IgD-negative memory B cell (primary cell): ENCODE measurements around the gene CXCL11. TPM values are rescaled to one million over a fixed set of nuclear protein-coding genes. Genes with fewer than 3 reads are reported as not detected.

Experiments
- H3K27ac Mint-ChIP-seq, 3 donors: one replicate each; pipeline ENCODE4 v1.8.0; 2020 to 2022; ENCODE audit warnings: mild to moderate bottlenecking in 3 of 3, mixed read lengths in 3 of 3, moderate library complexity in 1 of 3
- H3K27me3 Mint-ChIP-seq: one replicate; pipeline ENCODE4 v1.8.0; 2021; ENCODE audit warnings: mixed read lengths
- H3K36me3 Mint-ChIP-seq: one replicate; pipeline ENCODE4 v1.8.0; 2020; ENCODE audit warnings: mild to moderate bottlenecking, mixed read lengths
- H3K4me1 Mint-ChIP-seq, 3 donors: one replicate each; pipeline ENCODE4 v1.8.0; 2020 to 2022; ENCODE audit warnings: mixed read lengths in 3 of 3, mild to moderate bottlenecking in 1 of 3
- H3K4me3 Mint-ChIP-seq, 4 donors: one replicate each; pipeline ENCODE4 v1.8.0; 2020 to 2022; ENCODE audit warnings: mild to moderate bottlenecking in 4 of 4, mixed read lengths in 4 of 4, moderate library complexity in 3 of 4
- H3K9me3 Mint-ChIP-seq, 3 donors: one replicate each; pipeline ENCODE4 v1.8.0; 2020 to 2021; ENCODE audit warnings: mixed read lengths in 3 of 3, mild to moderate bottlenecking in 1 of 3
- polyA plus RNA-seq: library from polyadenylated mRNA; unstranded; fragments of 300-500 nt; fragmentation: Illumina TruSeq; gene quantifications from one replicate; pipeline ENCODE4 v1.2.3, GENCODE V29; 2021

Gene CXCL11
- polyA plus RNA-seq, 1 donor from 2014 or later, result not detected

- H3K27me3 Mint-ChIP-seq, result no peaks in the 10 kb centered on the region
Observed at GRCh38 chr4:76022031-76022430, 13.8 kb downstream of the CXCL11 start.

GRCh38 chr4:76017056-76017686 lies 18.7 kb downstream of the CXCL11 start:
- Mint-ChIP-seq H3K27me3 (peaks cover 1% of the 10 kb centered on the region), H3K4me1 (peaks cover 15 to 36% (median 21%) of the 10 kb centered on the region in 3 donors), H3K9me3 (peaks cover 0 to 2% (median 0%) of the 10 kb centered on the region in 3 donors), H3K36me3 (no peaks in the 10 kb centered on the region), H3K4me3 (no peak overlapping the region), H3K27ac (no peak overlapping the region)

More at GRCh38 chr4:76022031-76022430, 13.8 kb downstream of the CXCL11 start:
- peaks cover 13 to 34% (median 22%) of the 10 kb centered on the region in 3 donors for H3K4me1 Mint-ChIP-seq
- peak overlapping the region in 1 of 4 donors; percentile 20 for H3K4me3 Mint-ChIP-seq
- H3K36me3 Mint-ChIP-seq, result no peaks in the 10 kb centered on the region
- H3K9me3 Mint-ChIP-seq, result peaks cover 0 to 2% (median 0%) of the 10 kb centered on the region in 3 donors
- H3K27ac Mint-ChIP-seq, result no peak overlapping the region

DNA sequence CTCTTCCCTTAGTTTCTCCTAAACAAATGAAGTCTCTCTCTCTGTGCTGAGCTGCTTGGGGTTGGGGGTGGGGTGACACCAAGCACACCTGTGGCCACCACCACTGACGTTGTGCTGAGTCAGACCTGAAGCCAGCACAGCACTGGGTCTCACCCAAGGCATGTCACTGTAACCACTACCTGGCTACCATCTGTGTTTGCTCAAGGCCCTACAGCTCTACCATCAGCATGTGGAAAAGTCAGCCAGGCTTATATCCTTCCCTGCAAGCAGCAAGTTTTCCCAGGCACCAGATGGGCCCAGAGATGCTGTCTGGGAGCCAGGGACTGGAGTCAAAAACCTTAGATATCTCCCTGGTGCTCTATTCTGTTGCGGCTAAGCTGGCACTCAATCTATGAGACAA lies 19.5 kb downstream of the CXCL11 start:
- Mint-ChIP-seq H3K36me3 (no peaks in the 10 kb centered on the region), H3K4me1 (peaks cover 15 to 34% (median 23%) of the 10 kb centered on the region in 3 donors), H3K27ac (no peak overlapping the region), H3K4me3 (no peak overlapping the region), H3K27me3 (peaks cover 1% of the 10 kb centered on the region), H3K9me3 (peaks cover 0 to 2% (median 0%) of the 10 kb centered on the region in 3 donors)

DNA sequence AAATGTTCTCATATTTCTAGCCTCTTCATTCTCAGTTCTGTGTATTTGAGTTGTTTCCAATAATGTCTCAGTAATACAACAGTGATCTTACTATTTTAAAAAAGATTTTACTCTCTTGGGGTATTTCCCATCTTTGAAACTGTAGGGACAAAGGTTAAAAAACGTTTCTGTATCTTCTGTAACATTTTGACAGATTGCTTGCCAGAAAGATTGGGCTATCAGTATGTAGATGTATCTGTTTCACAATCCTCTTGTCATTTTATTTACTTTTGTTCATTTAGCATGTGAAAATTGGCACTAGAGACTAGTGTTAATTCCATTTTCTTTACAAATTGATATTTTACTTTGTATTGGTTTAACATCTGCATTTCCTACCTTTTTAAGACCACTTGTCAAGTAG lies 22.3 kb downstream of the CXCL11 start:
- H3K36me3 Mint-ChIP-seq, result peaks cover 2% of the 10 kb centered on the region
- H3K27me3 Mint-ChIP-seq, result peaks cover 1% of the 10 kb centered on the region
- no peaks in the 10 kb centered on the region for H3K9me3 Mint-ChIP-seq

DNA sequence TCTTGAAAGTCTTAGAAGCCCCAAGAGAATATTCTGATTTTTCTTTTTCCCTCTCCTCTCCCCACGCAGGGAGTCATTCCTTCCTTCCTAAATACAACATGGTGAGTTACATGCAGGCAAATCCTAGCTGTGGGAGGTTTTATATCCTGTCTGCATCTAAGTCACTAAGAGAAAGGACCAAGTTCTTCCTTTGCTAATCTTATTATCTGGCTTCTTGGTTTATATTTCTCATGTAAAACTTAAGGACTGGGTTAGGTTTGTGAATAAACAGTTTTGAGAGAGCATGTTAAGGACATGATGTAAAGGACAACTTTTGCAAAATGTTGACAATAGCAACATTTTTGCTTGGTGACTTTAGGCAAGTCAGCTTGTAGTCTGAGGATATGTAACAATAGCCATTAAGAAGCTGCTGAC lies 23.5 kb downstream of the CXCL11 start:
- Mint-ChIP-seq H3K27ac (peak overlapping the region in 1 of 3 donors; percentile 5), H3K27me3 (peaks cover 1% of the 10 kb centered on the region), H3K36me3 (peaks cover 2% of the 10 kb centered on the region), H3K4me3 (peak overlapping the region; percentile 57 to 86 (median 74)), H3K9me3 (no peaks in the 10 kb centered on the region), H3K4me1 (peaks cover 15 to 28% (median 26%) of the 10 kb centered on the region in 3 donors)

More for the DNA sequence above, 22.3 kb downstream of the CXCL11 start:
- Mint-ChIP-seq H3K4me3 (peak overlapping the region in 1 of 4 donors; percentile 23), H3K4me1 (peaks cover 15 to 28% (median 23%) of the 10 kb centered on the region in 3 donors), H3K27ac (no peak overlapping the region)

DNA sequence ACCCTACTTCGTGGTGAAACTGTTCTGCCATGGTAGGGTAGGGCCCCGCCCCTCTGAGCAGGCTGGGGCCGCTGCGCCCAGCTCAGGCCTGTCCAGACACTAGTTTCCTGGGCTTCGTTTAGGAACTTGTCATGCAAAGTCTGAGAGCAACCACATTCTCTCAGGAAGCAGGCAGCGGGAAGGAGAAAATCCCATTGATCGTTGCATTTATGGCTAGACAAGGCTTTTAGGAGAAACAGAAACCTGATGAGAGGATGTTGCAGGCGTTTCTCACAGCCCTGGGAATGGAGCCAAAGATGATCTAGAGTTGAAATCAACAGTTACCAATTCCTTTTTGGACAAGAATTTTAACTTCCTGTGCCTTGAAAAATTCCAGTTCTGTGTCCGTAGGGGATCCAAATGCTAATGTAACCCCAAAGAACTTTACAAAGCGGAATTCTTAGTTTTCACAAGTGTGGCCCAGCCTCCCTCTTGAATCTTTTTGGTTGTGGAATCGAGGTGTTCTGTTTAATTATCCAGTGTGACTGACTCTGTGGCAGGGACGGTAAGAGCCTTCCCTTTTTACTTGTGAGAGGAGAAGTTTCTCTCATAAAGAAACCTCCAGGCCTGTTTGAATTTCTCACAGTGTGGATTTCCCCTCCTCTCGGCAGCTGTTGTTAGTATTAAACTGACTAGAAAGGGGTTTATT lies 24.0 kb downstream of the CXCL11 start:
- no peaks in the 10 kb centered on the region for H3K9me3 Mint-ChIP-seq
- H3K27me3 Mint-ChIP-seq, result peaks cover 1% of the 10 kb centered on the region
- H3K27ac Mint-ChIP-seq, result peak overlapping the region in 2 of 3 donors; percentile 5
- H3K4me3 Mint-ChIP-seq, result peak overlapping the region; percentile 57 to 86 (median 74)
- peaks cover 2% of the 10 kb centered on the region for H3K36me3 Mint-ChIP-seq
- peaks cover 15 to 28% (median 26%) of the 10 kb centered on the region in 3 donors for H3K4me1 Mint-ChIP-seq

DNA sequence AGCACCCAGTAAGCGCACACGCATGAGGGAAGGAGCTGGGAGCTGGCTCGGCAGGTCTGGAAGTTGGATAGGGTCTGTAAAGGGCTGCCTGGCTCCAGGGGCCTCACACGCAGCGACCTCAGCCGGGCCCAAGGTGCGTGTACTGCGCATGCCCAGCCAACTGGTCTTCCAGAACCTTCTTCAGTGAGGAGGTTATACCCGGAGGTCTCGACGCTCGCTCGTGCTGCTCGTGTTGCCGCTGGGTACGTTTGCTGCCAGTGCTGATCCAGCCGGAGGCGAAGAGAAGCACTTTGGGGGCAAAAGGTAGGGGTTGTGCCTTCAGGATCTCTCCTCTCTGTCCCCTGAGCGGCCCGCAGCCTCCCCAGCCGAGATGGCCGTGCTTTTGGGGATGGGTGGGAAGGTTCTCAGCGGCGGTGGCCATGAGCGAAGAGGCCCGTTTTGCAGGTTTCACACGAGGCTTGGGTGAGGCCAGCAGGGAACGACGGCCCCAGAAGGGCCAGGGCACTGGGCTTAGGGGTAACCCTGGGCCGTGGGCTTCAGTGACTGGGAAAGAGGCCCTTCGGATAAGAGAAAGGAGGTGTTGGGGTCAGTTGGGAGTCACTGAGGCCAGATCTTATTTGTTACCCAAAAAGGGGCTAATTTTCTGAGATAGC lies 24.7 kb downstream of the CXCL11 start:
- Mint-ChIP-seq H3K36me3 (peaks cover 2% of the 10 kb centered on the region), H3K4me1 (peaks cover 15 to 28% (median 24%) of the 10 kb centered on the region in 3 donors), H3K27ac (no peak overlapping the region), H3K4me3 (peak overlapping the region in 2 of 4 donors; percentile 67 to 79), H3K9me3 (no peaks in the 10 kb centered on the region), H3K27me3 (peaks cover 1% of the 10 kb centered on the region)

DNA sequence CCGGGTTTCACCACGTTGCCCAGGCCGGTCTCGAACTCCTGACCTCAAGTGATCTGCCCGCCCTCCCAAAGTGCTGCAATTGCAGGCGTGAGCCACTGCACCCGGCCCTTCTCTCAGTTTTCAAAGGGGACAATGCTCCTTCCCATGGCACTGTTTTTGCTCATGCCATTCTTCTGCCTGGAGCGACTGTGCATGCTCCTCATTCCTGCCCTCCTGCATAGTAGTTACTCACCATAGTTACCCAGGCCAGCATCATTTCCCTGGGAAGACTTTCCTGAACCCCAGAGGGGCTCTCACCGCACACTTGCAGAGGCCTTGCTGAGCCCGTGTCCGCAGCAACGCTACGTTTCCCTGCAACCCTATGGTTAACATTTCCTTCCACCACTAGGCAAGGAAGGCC lies 25.3 kb downstream of the CXCL11 start:
- H3K9me3 Mint-ChIP-seq, result no peaks in the 10 kb centered on the region
- peaks cover 1% of the 10 kb centered on the region for H3K27me3 Mint-ChIP-seq
- H3K4me1 Mint-ChIP-seq, result peaks cover 12 to 28% (median 24%) of the 10 kb centered on the region in 3 donors
- no peak overlapping the region for H3K27ac Mint-ChIP-seq
- H3K4me3 Mint-ChIP-seq, result peak overlapping the region in 1 of 4 donors; percentile 10
- H3K36me3 Mint-ChIP-seq, result peaks cover 2% of the 10 kb centered on the region

GRCh38 chr4:76009311-76009710 lies 26.6 kb downstream of the CXCL11 start:
- no peak overlapping the region for H3K4me3 Mint-ChIP-seq
- H3K36me3 Mint-ChIP-seq, result peaks cover 2% of the 10 kb centered on the region
- peaks cover 12 to 23% (median 17%) of the 10 kb centered on the region in 3 donors for H3K4me1 Mint-ChIP-seq
- H3K27me3 Mint-ChIP-seq, result no peaks in the 10 kb centered on the region
- no peak overlapping the region for H3K27ac Mint-ChIP-seq
- H3K9me3 Mint-ChIP-seq, result no peaks in the 10 kb centered on the region

- Mint-ChIP-seq H3K4me1 (peaks cover 6 to 10% (median 6%) of the 10 kb centered on the region in 3 donors), H3K4me3 (no peak within 1 kb of the TSS), H3K27ac (no peak within 1 kb of the TSS), H3K9me3 (no peaks in the 10 kb centered on the region), H3K36me3 (peaks cover 2% of the 10 kb centered on the region), H3K27me3 (no peaks in the 10 kb centered on the region)
Observed at GRCh38 chr4:76007089-76007862, 28.6 kb downstream of the CXCL11 start, which contains the start of gene CXCL9. TSS of gene CXCL9 (minus strand) at chr4:76007509. CDS start at chr4:76007449, 60 bp downstream.

GRCh38 chr4:76003620-76004019 lies 32.2 kb downstream of the CXCL11 start:
- Mint-ChIP-seq H3K4me1 (peaks cover 0 to 2% (median 0%) of the 10 kb centered on the region in 3 donors), H3K9me3 (no peaks in the 10 kb centered on the region), H3K27ac (peak overlapping the region in 1 of 3 donors; percentile 57), H3K4me3 (no peak overlapping the region), H3K36me3 (no peaks in the 10 kb centered on the region), H3K27me3 (no peaks in the 10 kb centered on the region)

DNA sequence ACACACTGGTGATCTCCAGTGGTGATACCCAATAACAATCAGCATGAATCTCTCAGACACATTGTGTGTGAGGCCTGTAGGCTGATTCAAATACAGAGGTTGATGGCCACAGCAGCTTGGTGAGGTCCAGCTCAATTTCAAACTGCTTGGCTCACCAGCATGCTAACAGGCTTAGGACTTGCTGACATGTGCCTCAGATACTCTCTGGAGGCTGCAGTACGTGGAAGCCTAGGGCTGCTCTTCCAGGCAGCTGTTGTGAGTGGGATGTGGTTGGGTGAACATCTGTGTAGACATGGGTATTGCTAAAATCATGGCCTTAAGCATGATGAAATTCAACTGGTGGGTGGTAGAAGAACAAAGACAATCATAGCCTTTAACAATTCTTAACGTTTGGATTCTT lies 32.8 kb downstream of the CXCL11 start:
- H3K36me3 Mint-ChIP-seq, result no peaks in the 10 kb centered on the region
- no peak overlapping the region for H3K4me3 Mint-ChIP-seq
- H3K9me3 Mint-ChIP-seq, result no peaks in the 10 kb centered on the region
- H3K27ac Mint-ChIP-seq, result no peak overlapping the region
- no peaks in the 10 kb centered on the region for H3K27me3 Mint-ChIP-seq
- no peaks in the 10 kb centered on the region for H3K4me1 Mint-ChIP-seq

- no peaks in the 10 kb centered on the region for H3K9me3 Mint-ChIP-seq
- H3K4me1 Mint-ChIP-seq, result no peaks in the 10 kb centered on the region
- no peak overlapping the region for H3K4me3 Mint-ChIP-seq
- no peaks in the 10 kb centered on the region for H3K27me3 Mint-ChIP-seq
- H3K36me3 Mint-ChIP-seq, result no peaks in the 10 kb centered on the region
- H3K27ac Mint-ChIP-seq, result no peak overlapping the region
Observed at GRCh38 chr4:76002176-76002575, 33.7 kb downstream of the CXCL11 start.

GRCh38 chr4:76001700-76002099 lies 34.2 kb downstream of the CXCL11 start:
- Mint-ChIP-seq H3K4me3 (no peak overlapping the region), H3K4me1 (no peaks in the 10 kb centered on the region), H3K9me3 (no peaks in the 10 kb centered on the region), H3K36me3 (no peaks in the 10 kb centered on the region), H3K27me3 (no peaks in the 10 kb centered on the region), H3K27ac (no peak overlapping the region)
